ENCODE measurements around the gene MAP3K21. TPM values are rescaled to one million over a fixed set of nuclear protein-coding genes. Genes with fewer than 3 reads are reported as not detected.

Gene MAP3K21
- total and polyA plus RNA-seq, 9 of the 15 experiments (the other 6 are each of a cell fraction or from before 2014, with no cell fraction given) = 0.23 to 0.86 (median 0.49) TPM

GRCh38 chr1:233373226-233373625 is 45.7 kb downstream of the MAP3K21 start (continued):
- TF ChIP-seq, protein P1, sequence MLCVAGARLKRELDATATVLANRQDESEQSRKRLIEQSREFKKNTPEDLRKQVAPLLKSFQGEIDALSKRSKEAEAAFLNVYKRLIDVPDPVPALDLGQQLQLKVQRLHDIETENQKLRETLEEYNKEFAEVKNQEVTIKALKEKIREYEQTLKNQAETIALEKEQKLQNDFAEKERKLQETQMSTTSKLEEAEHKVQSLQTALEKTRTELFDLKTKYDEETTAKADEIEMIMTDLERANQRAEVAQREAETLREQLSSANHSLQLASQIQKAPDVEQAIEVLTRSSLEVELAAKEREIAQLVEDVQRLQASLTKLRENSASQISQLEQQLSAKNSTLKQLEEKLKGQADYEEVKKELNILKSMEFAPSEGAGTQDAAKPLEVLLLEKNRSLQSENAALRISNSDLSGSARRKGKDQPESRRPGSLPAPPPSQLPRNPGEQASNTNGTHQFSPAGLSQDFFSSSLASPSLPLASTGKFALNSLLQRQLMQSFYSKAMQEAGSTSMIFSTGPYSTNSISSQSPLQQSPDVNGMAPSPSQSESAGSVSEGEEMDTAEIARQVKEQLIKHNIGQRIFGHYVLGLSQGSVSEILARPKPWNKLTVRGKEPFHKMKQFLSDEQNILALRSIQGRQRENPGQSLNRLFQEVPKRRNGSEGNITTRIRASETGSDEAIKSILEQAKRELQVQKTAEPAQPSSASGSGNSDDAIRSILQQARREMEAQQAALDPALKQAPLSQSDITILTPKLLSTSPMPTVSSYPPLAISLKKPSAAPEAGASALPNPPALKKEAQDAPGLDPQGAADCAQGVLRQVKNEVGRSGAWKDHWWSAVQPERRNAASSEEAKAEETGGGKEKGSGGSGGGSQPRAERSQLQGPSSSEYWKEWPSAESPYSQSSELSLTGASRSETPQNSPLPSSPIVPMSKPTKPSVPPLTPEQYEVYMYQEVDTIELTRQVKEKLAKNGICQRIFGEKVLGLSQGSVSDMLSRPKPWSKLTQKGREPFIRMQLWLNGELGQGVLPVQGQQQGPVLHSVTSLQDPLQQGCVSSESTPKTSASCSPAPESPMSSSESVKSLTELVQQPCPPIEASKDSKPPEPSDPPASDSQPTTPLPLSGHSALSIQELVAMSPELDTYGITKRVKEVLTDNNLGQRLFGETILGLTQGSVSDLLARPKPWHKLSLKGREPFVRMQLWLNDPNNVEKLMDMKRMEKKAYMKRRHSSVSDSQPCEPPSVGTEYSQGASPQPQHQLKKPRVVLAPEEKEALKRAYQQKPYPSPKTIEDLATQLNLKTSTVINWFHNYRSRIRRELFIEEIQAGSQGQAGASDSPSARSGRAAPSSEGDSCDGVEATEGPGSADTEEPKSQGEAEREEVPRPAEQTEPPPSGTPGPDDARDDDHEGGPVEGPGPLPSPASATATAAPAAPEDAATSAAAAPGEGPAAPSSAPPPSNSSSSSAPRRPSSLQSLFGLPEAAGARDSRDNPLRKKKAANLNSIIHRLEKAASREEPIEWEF (CRISPR knock-in tag; IDR thresholded peaks at IDR 0.05) = no peak
- TF ChIP-seq CBX1 (IDR thresholded peaks at IDR 0.05; ENCODE audit: low read depth) = no peak
- TF ChIP-seq ZBTB17 (CRISPR knock-in tag; IDR thresholded peaks at IDR 0.05) = no peak
- no peak for TF ChIP-seq EP400 (IDR thresholded peaks at IDR 0.05)
- TF ChIP-seq ELF4 (CRISPR knock-in tag; IDR thresholded peaks at IDR 0.05) = no peak
- no peak for TF ChIP-seq POLR2H (tag; IDR thresholded peaks at IDR 0.05; ENCODE audit: low read depth)
- no peak for TF ChIP-seq CEBPG (CRISPR knock-in tag; IDR thresholded peaks at IDR 0.05)
- TF ChIP-seq CEBPG (tag; conservative IDR thresholded peaks at IDR 0.05 in 1 of 2, IDR thresholded peaks at IDR 0.05 in 1 of 2) = no peak
- TF ChIP-seq ZNF143 (CRISPR knock-in tag; IDR thresholded peaks at IDR 0.05) = no peak
